Ascending aorta (tissue), 2 donors: ENCODE measurements around the gene CHN2. TPM values are rescaled to one million over a fixed set of nuclear protein-coding genes. Genes with fewer than 3 reads are reported as not detected.

Experiments
- DNase-seq, 2 donors: peaks; one replicate each; pipeline ENCODE4 v3.0.0-alpha.2; 2019; ENCODE audit warnings: low spot score in 2 of 2
- H3K27ac ChIP-seq, 2 donors: fragments of 200-600 bp; sonication (generic); one replicate each; pipeline ENCODE4 v1.5.1; 2016 to 2017; ENCODE audit warnings: mild to moderate bottlenecking in 1 of 2
- H3K27me3 ChIP-seq: fragments of 200-600 bp; sonication (generic); one replicate; pipeline ENCODE4 v1.5.1; 2017
- H3K36me3 ChIP-seq, 2 donors: fragments of 200-600 bp; sonication (generic); one replicate each; pipeline ENCODE4 v1.5.1; 2016
- H3K4me1 ChIP-seq, 2 donors: fragments of 200-600 bp; sonication (generic); one replicate each; pipeline ENCODE4 v1.5.1; 2016 to 2017; ENCODE audit warnings: mild to moderate bottlenecking in 1 of 2
- H3K4me3 ChIP-seq, 2 donors: fragments of 200-600 bp; sonication (generic); one replicate each; pipeline ENCODE4 v1.5.1; 2016 to 2017; ENCODE audit warnings: mild to moderate bottlenecking in 1 of 2
- H3K9me3 ChIP-seq, 2 donors: fragments of 200-600 bp; sonication (generic); one replicate each; pipeline ENCODE4 v1.5.1; 2016
- intact Hi-C: fragments of 100-400 bp; cut with DNase I; formaldehyde crosslinking; loops from one replicate; pipeline ENCODE4 v1.15.1; 2023
- total RNA-seq: library from RNA; depleted of rRNA; stranded (reverse); fragments of >200 nt; gene quantifications from one replicate; pipeline ENCODE4 v1.1.0, GENCODE V29; 2016
- TF ChIP-seq, protein P1 (sequence below), 3 experiments: fragments of 200-600 bp in 2 of 3; fragments of 450-650 bp in 1 of 3; sonication (generic) in 2 of 3; IDR thresholded peaks; one replicate each; pipeline ENCODE4 v1.5.1; 2016 to 2019; ENCODE audit warnings: antibody characterized with exemption in 3 of 3, mild to moderate bottlenecking in 1 of 3, moderate library complexity in 1 of 3

CHN2 gene
- total RNA-seq, 1 donor from 2014 or later, result 8.7 TPM

- Histone ChIP-seq H3K4me1 (no peaks in the 10 kb centered on the region), H3K27me3 (no peaks in the 10 kb centered on the region), H3K4me3 (no peak overlapping the region), H3K36me3 (no peaks in the 10 kb centered on the region), H3K27ac (no peak overlapping the region), H3K9me3 (no peaks in the 10 kb centered on the region)
- intact Hi-C loops, result no loop called here
- no peak for DNase-seq
- TF ChIP-seq, protein P1, sequence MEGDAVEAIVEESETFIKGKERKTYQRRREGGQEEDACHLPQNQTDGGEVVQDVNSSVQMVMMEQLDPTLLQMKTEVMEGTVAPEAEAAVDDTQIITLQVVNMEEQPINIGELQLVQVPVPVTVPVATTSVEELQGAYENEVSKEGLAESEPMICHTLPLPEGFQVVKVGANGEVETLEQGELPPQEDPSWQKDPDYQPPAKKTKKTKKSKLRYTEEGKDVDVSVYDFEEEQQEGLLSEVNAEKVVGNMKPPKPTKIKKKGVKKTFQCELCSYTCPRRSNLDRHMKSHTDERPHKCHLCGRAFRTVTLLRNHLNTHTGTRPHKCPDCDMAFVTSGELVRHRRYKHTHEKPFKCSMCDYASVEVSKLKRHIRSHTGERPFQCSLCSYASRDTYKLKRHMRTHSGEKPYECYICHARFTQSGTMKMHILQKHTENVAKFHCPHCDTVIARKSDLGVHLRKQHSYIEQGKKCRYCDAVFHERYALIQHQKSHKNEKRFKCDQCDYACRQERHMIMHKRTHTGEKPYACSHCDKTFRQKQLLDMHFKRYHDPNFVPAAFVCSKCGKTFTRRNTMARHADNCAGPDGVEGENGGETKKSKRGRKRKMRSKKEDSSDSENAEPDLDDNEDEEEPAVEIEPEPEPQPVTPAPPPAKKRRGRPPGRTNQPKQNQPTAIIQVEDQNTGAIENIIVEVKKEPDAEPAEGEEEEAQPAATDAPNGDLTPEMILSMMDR (IDR thresholded peaks at IDR 0.05), result no peak
These were observed 76.2 kb downstream of the CHN2 start for GRCh38 chr7:29270594-29271318.

DNA sequence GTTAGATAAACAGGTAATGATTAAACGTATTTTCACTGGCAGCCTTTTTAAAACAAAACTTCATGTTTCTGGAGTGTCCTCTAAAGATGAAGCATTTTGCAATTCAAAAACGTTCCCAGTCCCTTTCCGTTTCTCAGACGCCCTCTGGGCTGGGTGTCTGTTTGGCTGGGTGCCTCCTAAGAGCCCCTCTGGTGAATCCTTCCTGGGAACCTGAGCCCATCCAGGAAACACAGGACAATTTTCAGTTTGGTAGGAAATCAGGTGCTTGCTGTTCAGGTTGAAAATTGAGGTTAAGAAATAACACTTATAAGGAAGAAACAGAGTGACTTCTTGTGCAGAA is 76.7 kb downstream of the CHN2 start:
- Histone ChIP-seq H3K4me1 (no peaks in the 10 kb centered on the region), H3K27ac (no peak overlapping the region), H3K36me3 (no peaks in the 10 kb centered on the region), H3K4me3 (no peak overlapping the region), H3K9me3 (no peaks in the 10 kb centered on the region), H3K27me3 (no peaks in the 10 kb centered on the region)
- TF ChIP-seq, protein P1 (IDR thresholded peaks at IDR 0.05), result no peak
- intact Hi-C loops, result no loop called here
- DNase-seq, result no peak

DNA sequence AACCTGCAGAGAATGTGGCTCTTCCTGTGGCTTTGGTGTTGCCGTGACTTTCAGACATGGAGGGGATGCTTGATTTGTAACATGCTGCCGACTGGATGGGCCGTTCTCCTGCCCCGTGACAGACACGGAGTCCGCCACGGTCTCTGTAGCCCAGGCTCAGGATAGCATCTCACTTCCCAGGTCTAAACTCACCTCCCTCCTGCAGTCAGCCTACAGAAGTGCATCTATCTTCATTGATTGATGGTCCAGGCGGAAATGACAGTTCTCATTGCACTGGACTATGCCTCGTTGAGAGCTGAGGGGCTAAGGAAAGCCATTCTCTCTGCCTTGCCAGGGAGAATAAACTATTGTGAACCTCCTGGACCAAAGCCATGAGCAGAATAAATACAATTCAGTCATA is 77.5 kb downstream of the CHN2 start:
- intact Hi-C loops, result no loop called here
- no peaks in the 10 kb centered on the region for H3K4me1 ChIP-seq
- no peak overlapping the region for H3K27ac ChIP-seq
- no peaks in the 10 kb centered on the region for H3K36me3 ChIP-seq
- no peak for DNase-seq
- H3K9me3 ChIP-seq, result no peaks in the 10 kb centered on the region
- TF ChIP-seq, protein P1 (IDR thresholded peaks at IDR 0.05), result no peak
- H3K4me3 ChIP-seq, result no peak overlapping the region
- H3K27me3 ChIP-seq, result no peaks in the 10 kb centered on the region

GRCh38 chr7:29274146-29275017 is 79.8 kb downstream of the CHN2 start:
- TF ChIP-seq, protein P1 (IDR thresholded peaks at IDR 0.05), result no peak
- no peaks in the 10 kb centered on the region for H3K36me3 ChIP-seq
- H3K9me3 ChIP-seq, result no peaks in the 10 kb centered on the region
- no peaks in the 10 kb centered on the region for H3K4me1 ChIP-seq
- intact Hi-C loops, result no loop called here
- no peaks in the 10 kb centered on the region for H3K27me3 ChIP-seq
- no peak overlapping the region for H3K27ac ChIP-seq
- H3K4me3 ChIP-seq, result no peak overlapping the region
- no peak for DNase-seq

- Histone ChIP-seq H3K27ac (no peak overlapping the region), H3K36me3 (no peaks in the 10 kb centered on the region), H3K9me3 (no peaks in the 10 kb centered on the region), H3K27me3 (no peaks in the 10 kb centered on the region), H3K4me1 (no peaks in the 10 kb centered on the region), H3K4me3 (no peak overlapping the region)
- no peak for DNase-seq
- TF ChIP-seq, protein P1 (IDR thresholded peaks at IDR 0.05), result no peak
- intact Hi-C loops, result no loop called here
These were observed 80.4 kb downstream of the CHN2 start for GRCh38 chr7:29275018-29275318.
